ENCODE measurements around the gene GRHL3.
A peak's percentile ranks its signal among the peaks of the same experiment; 100 is the strongest.

GRHL3 gene

GRCh38 chr1:24321126-24321525 lies 2.0 kb downstream of the GRHL3 start:
- TF ChIP-seq CTCF (IDR thresholded peaks at IDR 0.05; ENCODE audit: low read depth, low read length, missing control alignments) = no peak
- no peak for DNase-seq (ENCODE audit: low read depth)
- in situ Hi-C loops (cut with HindIII; ENCODE audit: low sequenced_read_pairs) = no loop called here
- no peak overlapping the region for H3K4me3 ChIP-seq (ENCODE audit: low read depth, low read length)

- peak; percentile 3 for TF ChIP-seq CTCF (IDR thresholded peaks at IDR 0.05; ENCODE audit: low read depth, low read length, missing control alignments)
- peak overlapping the region; percentile 14 for H3K4me3 ChIP-seq (ENCODE audit: low read depth, low read length)
- in situ Hi-C loops (cut with HindIII; ENCODE audit: low sequenced_read_pairs) = no loop called here
- DNase-seq (ENCODE audit: low read depth) = peak; percentile 92
These were observed 2.7 kb downstream of the GRHL3 start for GRCh38 chr1:24321697-24322469.

- no peak for TF ChIP-seq CTCF (IDR thresholded peaks at IDR 0.05; ENCODE audit: low read depth, low read length, missing control alignments)
- no peak for DNase-seq (ENCODE audit: low read depth)
- in situ Hi-C loops (cut with HindIII; ENCODE audit: low sequenced_read_pairs) = no loop called here
- peak overlapping the region; percentile 14 for H3K4me3 ChIP-seq (ENCODE audit: low read depth, low read length)
These were observed 3.5 kb downstream of the GRHL3 start for GRCh38 chr1:24322470-24323177.

DNA sequence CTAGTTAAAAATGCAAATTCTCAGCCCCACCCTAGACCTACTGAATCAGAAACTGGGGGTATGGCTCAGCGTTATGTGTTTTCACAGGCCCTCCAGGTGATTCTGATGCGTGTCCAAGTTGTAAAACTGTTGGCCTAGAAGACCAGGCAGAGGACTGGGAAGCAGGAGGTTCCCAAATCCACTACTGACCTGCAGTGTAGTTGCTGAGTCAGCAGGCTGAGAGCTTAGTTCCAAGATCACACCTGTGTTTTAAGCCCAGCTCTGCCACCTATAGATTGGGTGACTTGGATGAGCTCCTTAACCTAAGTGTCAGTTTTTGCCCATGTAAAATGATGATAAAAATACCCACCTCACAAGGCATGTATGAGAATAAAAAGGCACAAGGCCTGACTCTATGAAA lies 4.1 kb downstream of the GRHL3 start:
- H3K4me3 ChIP-seq (ENCODE audit: low read depth, low read length) = no peak overlapping the region
- in situ Hi-C loops (cut with HindIII; ENCODE audit: low sequenced_read_pairs) = no loop called here
- DNase-seq (ENCODE audit: low read depth) = no peak
- TF ChIP-seq CTCF (IDR thresholded peaks at IDR 0.05; ENCODE audit: low read depth, low read length, missing control alignments) = no peak

DNA sequence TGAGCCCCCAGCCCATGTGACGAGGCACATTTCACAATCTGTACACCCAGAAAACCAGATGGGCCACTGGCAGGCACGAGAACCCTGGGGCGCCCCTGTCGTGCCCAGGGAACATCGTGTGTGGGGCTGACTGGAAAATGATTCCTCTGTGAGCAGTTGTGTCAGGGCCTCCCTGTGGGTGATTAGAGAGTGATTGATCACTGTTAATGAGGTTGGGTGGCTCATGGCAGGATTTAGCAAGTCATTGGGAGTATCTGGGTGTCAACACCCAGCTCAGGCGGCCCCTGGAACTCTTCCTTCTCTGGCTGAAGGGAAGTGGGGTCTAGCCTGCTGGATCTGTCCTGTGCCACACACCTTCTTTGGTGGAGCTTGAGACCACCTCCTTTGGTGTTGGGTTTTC lies 5.7 kb downstream of the GRHL3 start:
- no peak for DNase-seq (ENCODE audit: low read depth)
- in situ Hi-C loops (cut with HindIII; ENCODE audit: low sequenced_read_pairs) = no loop called here
- H3K4me3 ChIP-seq (ENCODE audit: low read depth, low read length) = no peak overlapping the region
- no peak for TF ChIP-seq CTCF (IDR thresholded peaks at IDR 0.05; ENCODE audit: low read depth, low read length, missing control alignments)

- in situ Hi-C loops (cut with HindIII; ENCODE audit: low sequenced_read_pairs) = no loop called here
- DNase-seq (ENCODE audit: low read depth) = no peak
These were observed 6.7 kb downstream of the GRHL3 start for GRCh38 chr1:24325587-24326449.

More at GRCh38 chr1:24325587-24326449, 6.7 kb downstream of the GRHL3 start:
- no peak overlapping the region for H3K4me3 ChIP-seq (ENCODE audit: low read depth, low read length)
- no peak for TF ChIP-seq CTCF (IDR thresholded peaks at IDR 0.05; ENCODE audit: low read depth, low read length, missing control alignments)
